22Rv1 (cell line): ENCODE measurements around the gene SGPP1.

Experiments used
- ZFX ChIP-seq: fragments of 450-650 bp; IDR thresholded peaks from 2 replicates; pipeline ENCODE4 v1.6.1; 2017; ENCODE audit warnings: antibody characterized with exemption, borderline replicate concordance
- TF ChIP-seq, protein P1 (sequence below): fragments of 450-650 bp; IDR thresholded peaks from 2 replicates; pipeline ENCODE4 v1.5.1; 2017; ENCODE audit warnings: mild to moderate bottlenecking

DNA sequence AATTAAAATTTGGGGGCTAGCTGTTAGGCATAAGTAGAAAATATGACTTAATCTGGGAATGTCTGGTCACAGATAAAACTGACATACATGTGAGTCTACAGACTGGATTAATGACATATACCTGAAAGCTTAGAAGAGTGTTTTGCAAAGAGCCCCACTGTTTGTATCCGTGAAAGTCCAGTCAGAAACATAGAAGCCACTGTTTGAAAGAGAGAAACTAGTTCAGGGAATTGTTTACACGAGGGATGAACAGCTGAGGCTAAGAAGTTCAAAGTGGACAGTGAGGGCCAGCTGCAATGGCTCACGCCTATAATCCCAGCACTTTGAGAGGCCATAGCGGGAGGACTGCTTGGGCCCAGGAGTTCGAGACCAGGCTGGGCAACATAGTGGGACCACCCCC is 36.2 kb upstream of the SGPP1 start:
- TF ChIP-seq, protein P1, sequence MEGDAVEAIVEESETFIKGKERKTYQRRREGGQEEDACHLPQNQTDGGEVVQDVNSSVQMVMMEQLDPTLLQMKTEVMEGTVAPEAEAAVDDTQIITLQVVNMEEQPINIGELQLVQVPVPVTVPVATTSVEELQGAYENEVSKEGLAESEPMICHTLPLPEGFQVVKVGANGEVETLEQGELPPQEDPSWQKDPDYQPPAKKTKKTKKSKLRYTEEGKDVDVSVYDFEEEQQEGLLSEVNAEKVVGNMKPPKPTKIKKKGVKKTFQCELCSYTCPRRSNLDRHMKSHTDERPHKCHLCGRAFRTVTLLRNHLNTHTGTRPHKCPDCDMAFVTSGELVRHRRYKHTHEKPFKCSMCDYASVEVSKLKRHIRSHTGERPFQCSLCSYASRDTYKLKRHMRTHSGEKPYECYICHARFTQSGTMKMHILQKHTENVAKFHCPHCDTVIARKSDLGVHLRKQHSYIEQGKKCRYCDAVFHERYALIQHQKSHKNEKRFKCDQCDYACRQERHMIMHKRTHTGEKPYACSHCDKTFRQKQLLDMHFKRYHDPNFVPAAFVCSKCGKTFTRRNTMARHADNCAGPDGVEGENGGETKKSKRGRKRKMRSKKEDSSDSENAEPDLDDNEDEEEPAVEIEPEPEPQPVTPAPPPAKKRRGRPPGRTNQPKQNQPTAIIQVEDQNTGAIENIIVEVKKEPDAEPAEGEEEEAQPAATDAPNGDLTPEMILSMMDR: no peak
- no peak for TF ChIP-seq ZFX
